Ishikawa (cell line): ENCODE data around the gene NRXN3.

Experiments
- CEBPB ChIP-seq: IDR thresholded peaks from 2 replicates; pipeline ENCODE4 v1.6.1; 2012
- CREB1 ChIP-seq: IDR thresholded peaks from 2 replicates; pipeline ENCODE4 v1.6.1; 2012; ENCODE audit warnings: low read depth
- EGR1 ChIP-seq: IDR thresholded peaks from 2 replicates; pipeline ENCODE4 v1.6.1; 2012
- EP300 ChIP-seq: IDR thresholded peaks from 2 replicates; pipeline ENCODE4 v1.6.1; 2012; ENCODE audit warnings: borderline replicate concordance
- FOXM1 ChIP-seq: IDR thresholded peaks from 2 replicates; pipeline ENCODE4 v1.6.1; 2012; ENCODE audit warnings: low read depth, borderline replicate concordance
- MAX ChIP-seq: IDR thresholded peaks from 2 replicates; pipeline ENCODE4 v1.6.1; 2012
- NFIC ChIP-seq: IDR thresholded peaks from 2 replicates; pipeline ENCODE4 v1.6.1; 2012
- RAD21 ChIP-seq: IDR thresholded peaks from 2 replicates; pipeline ENCODE4 v1.6.1; 2012; ENCODE audit warnings: low read depth
- REST ChIP-seq: IDR thresholded peaks from 2 replicates; pipeline ENCODE4 v1.6.1; 2012; ENCODE audit warnings: low read depth, mild to moderate bottlenecking
- TAF1 ChIP-seq: IDR thresholded peaks from 2 replicates; pipeline ENCODE4 v1.6.1; 2012; ENCODE audit warnings: low read depth, mild to moderate bottlenecking
- TCF12 ChIP-seq: IDR thresholded peaks from 2 replicates; pipeline ENCODE4 v1.6.1; 2012; ENCODE audit warnings: low read depth
- TEAD4 ChIP-seq: IDR thresholded peaks from 2 replicates; pipeline ENCODE4 v1.6.1; 2012
- USF1 ChIP-seq: IDR thresholded peaks from 2 replicates; pipeline ENCODE4 v1.6.1; 2012
- YY1 ChIP-seq: IDR thresholded peaks from 2 replicates; pipeline ENCODE4 v1.6.1; 2012; ENCODE audit warnings: low read depth
- ZBTB7A ChIP-seq: IDR thresholded peaks from 2 replicates; pipeline ENCODE4 v1.6.1; 2012; ENCODE audit warnings: low read depth

Gene NRXN3

GRCh38 chr14:79583738-79584408, 1413.7 kb downstream of the NRXN3 start:
- TF ChIP-seq CREB1 = no peak
- TF ChIP-seq YY1 = no peak
- no peak for TF ChIP-seq EP300
- TF ChIP-seq ZBTB7A = no peak
- no peak for TF ChIP-seq CEBPB
- no peak for TF ChIP-seq MAX
- TF ChIP-seq EGR1 = no peak
- no peak for TF ChIP-seq FOXM1
- TF ChIP-seq REST = no peak
- no peak for TF ChIP-seq TCF12
- TF ChIP-seq NFIC = no peak

DNA sequence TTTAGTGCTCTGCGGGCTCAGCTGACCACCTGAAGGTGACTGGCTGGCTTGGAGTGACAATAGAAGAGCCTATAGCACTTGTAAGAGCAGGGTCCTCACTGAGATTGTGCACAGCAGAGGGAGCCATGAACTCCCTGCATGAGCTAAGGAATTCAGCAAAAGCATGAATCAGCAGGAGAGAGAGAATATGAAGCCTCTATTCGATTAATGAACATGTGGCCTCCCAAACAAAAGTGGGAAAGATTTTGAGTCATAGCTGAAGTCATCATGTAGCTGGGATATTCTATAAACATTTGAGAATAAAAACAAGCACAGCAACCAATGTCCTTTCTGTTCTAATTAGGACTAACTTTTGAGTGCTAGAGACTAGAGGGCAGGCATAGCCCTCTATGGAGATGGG, 1414.5 kb downstream of the NRXN3 start:
- no peak for TF ChIP-seq ZBTB7A
- no peak for TF ChIP-seq CEBPB
- TF ChIP-seq MAX = no peak
- no peak for TF ChIP-seq CREB1

GRCh38 chr14:79585845-79586244, 1415.7 kb downstream of the NRXN3 start:
- TF ChIP-seq USF1 = no peak
- TF ChIP-seq EGR1 = no peak
- no peak for TF ChIP-seq REST
- TF ChIP-seq TEAD4 = no peak
- no peak for TF ChIP-seq CEBPB
- no peak for TF ChIP-seq EP300
- no peak for TF ChIP-seq FOXM1
- TF ChIP-seq CREB1 = no peak
- no peak for TF ChIP-seq MAX
- no peak for TF ChIP-seq RAD21
- TF ChIP-seq TAF1 = no peak
- TF ChIP-seq NFIC = no peak
- TF ChIP-seq ZBTB7A = no peak
- TF ChIP-seq TCF12 = no peak
- TF ChIP-seq YY1 = no peak

- TF ChIP-seq TCF12 = no peak
- TF ChIP-seq CREB1 = no peak
- TF ChIP-seq TAF1 = no peak
- no peak for TF ChIP-seq YY1
- TF ChIP-seq EP300 = no peak
- no peak for TF ChIP-seq TEAD4
- TF ChIP-seq FOXM1 = no peak
- no peak for TF ChIP-seq CEBPB
- no peak for TF ChIP-seq USF1
- no peak for TF ChIP-seq RAD21
- TF ChIP-seq ZBTB7A = no peak
- no peak for TF ChIP-seq REST
- TF ChIP-seq EGR1 = no peak
- no peak for TF ChIP-seq NFIC
- no peak for TF ChIP-seq MAX
Measured at GRCh38 chr14:79586416-79586815, 1416.2 kb downstream of the NRXN3 start.
